Neural cell (in vitro differentiated cells): ENCODE data around the gene GOLGA8M. TPM values are rescaled to one million over a fixed set of nuclear protein-coding genes. Genes with fewer than 3 reads are reported as not detected.
"Not testable (repeated sequence)": the region's sequence is repeated elsewhere in the genome, so short reads cannot be mapped to it uniquely, and the experiment has no call there.

Experiments
- H2AFZ ChIP-seq: fragments of 200-600, 300-800 bp; sonication (generic), shearing (Covaris generic); 2 replicates; pipeline ENCODE4 v1.6.0; 2014; ENCODE audit warnings: low read depth, mild to moderate bottlenecking, antibody characterized with exemption, low read length, moderate library complexity
- H3F3A ChIP-seq: fragments of 200-600 bp; shearing (Covaris generic); 2 replicates; pipeline ENCODE4 v1.6.1; 2016; ENCODE audit warnings: mild to moderate bottlenecking, moderate library complexity, mixed read lengths, antibody characterized with exemption, low read length; ENCODE audit not compliant: insufficient read depth, poor library complexity, severe bottlenecking
- H3K27ac ChIP-seq: fragments of 200-600, 300-800 bp; sonication (generic), shearing (Covaris generic); 2 replicates; pipeline ENCODE4 v1.5.1; 2014; ENCODE audit warnings: mild to moderate bottlenecking, low read length, moderate library complexity
- H3K27me3 ChIP-seq: fragments of 300-800, 200-600 bp; sonication (generic), shearing (Covaris generic); 2 replicates; pipeline ENCODE4 v1.6.0; 2014; ENCODE audit warnings: mild to moderate bottlenecking, low read depth, low read length, moderate library complexity; ENCODE audit not compliant: insufficient read depth
- H3K36me3 ChIP-seq: fragments of 300-800, 200-600 bp; sonication (generic), shearing (Covaris generic); 2 replicates; pipeline ENCODE4 v1.5.1; 2014; ENCODE audit warnings: mild to moderate bottlenecking, antibody characterized with exemption, low read length, moderate library complexity; ENCODE audit not compliant: insufficient read depth
- H3K4me2 ChIP-seq: fragments of 300-800, 200-600 bp; sonication (generic), shearing (Covaris generic); 2 replicates; pipeline ENCODE4 v1.6.0; 2014; ENCODE audit warnings: mild to moderate bottlenecking, low read length
- H3K4me3 ChIP-seq: fragments of 300-800, 200-600 bp; sonication (generic), shearing (Covaris generic); 2 replicates; pipeline ENCODE4 v1.5.1; 2014; ENCODE audit warnings: mild to moderate bottlenecking, low read length, moderate library complexity
- H3K79me2 ChIP-seq: fragments of 200-600 bp; shearing (Covaris generic); replicated peaks from 2 replicates; pipeline ENCODE4 v1.6.0; 2014; ENCODE audit warnings: mild to moderate bottlenecking, low read length, moderate library complexity; ENCODE audit not compliant: insufficient read depth
- H3K9ac ChIP-seq: fragments of 300-800, 200-600 bp; sonication (generic), shearing (Covaris generic); 2 replicates; pipeline ENCODE4 v1.6.1; 2016; ENCODE audit warnings: mild to moderate bottlenecking, low read length, mixed read lengths
- H3K9me2 ChIP-seq: fragments of 200-600 bp; shearing (Covaris generic); 2 replicates; pipeline ENCODE4 v1.6.1; 2016; ENCODE audit warnings: mild to moderate bottlenecking, low read length, mixed read lengths; ENCODE audit not compliant: insufficient read depth
- H3K9me3 ChIP-seq: fragments of 200-600, 300-800 bp; sonication (generic), shearing (Covaris generic); 2 replicates; pipeline ENCODE4 v1.6.1; 2016; ENCODE audit warnings: mild to moderate bottlenecking, mixed run types, low read length, moderate library complexity, mixed read lengths
- H4K20me1 ChIP-seq: fragments of 200-600 bp; shearing (Covaris generic); 2 replicates; pipeline ENCODE4 v1.6.1; 2016; ENCODE audit warnings: mild to moderate bottlenecking, mixed run types; ENCODE audit not compliant: insufficient read depth
- polyA plus RNA-seq: library from polyadenylated mRNA; depleted of rRNA; stranded (reverse); fragments of >200 nt; gene quantifications from 2 replicates; pipeline ENCODE4 v1.2.3, GENCODE V29; 2014
- small RNA-seq, 3 experiments: library from RNA; depleted of rRNA; stranded (forward); fragments of <200 nt; gene quantifications; one replicate each; pipeline ENCODE3, GENCODE V24; 2012

GOLGA8M gene
- polyA plus RNA-seq, 1 donor from 2014 or later = not detected

GRCh38 chr15:28663717-28664116, 48.5 kb downstream of the GOLGA8M start:
- H3K4me2 ChIP-seq, H3K9me3 ChIP-seq, H4K20me1 ChIP-seq, H3K9ac ChIP-seq, H2AFZ ChIP-seq, H3K27ac ChIP-seq, H3K36me3 ChIP-seq, H3K79me2 ChIP-seq, H3K27me3 ChIP-seq, H3K9me2 ChIP-seq, H3K4me3 ChIP-seq, H3F3A ChIP-seq: not testable (repeated sequence)

- not testable (repeated sequence) for H3K9me3 ChIP-seq, H3K36me3 ChIP-seq, H2AFZ ChIP-seq, H3F3A ChIP-seq, H3K4me2 ChIP-seq, H3K9ac ChIP-seq, H3K9me2 ChIP-seq, H3K79me2 ChIP-seq, H3K27me3 ChIP-seq, H3K4me3 ChIP-seq, H3K27ac ChIP-seq, H4K20me1 ChIP-seq
These were observed 51.5 kb downstream of the GOLGA8M start for GRCh38 chr15:28660750-28661149.

- not testable (repeated sequence) for H3K9ac ChIP-seq, H3F3A ChIP-seq, H3K9me3 ChIP-seq, H3K79me2 ChIP-seq, H3K4me2 ChIP-seq, H3K4me3 ChIP-seq, H3K27me3 ChIP-seq, H3K9me2 ChIP-seq, H4K20me1 ChIP-seq, H2AFZ ChIP-seq, H3K27ac ChIP-seq, H3K36me3 ChIP-seq
These were observed 56.2 kb downstream of the GOLGA8M start for GRCh38 chr15:28656018-28656360.

GRCh38 chr15:28655329-28656017, 56.7 kb downstream of the GOLGA8M start:
- H3K9ac ChIP-seq, H3K36me3 ChIP-seq, H3F3A ChIP-seq, H2AFZ ChIP-seq, H3K79me2 ChIP-seq, H3K27me3 ChIP-seq, H3K9me2 ChIP-seq, H3K9me3 ChIP-seq, H3K27ac ChIP-seq, H3K4me3 ChIP-seq, H3K4me2 ChIP-seq, H4K20me1 ChIP-seq: not testable (repeated sequence)

- H2AFZ ChIP-seq, H3K36me3 ChIP-seq, H3K27ac ChIP-seq, H4K20me1 ChIP-seq, H3K27me3 ChIP-seq, H3F3A ChIP-seq, H3K4me3 ChIP-seq, H3K9ac ChIP-seq, H3K9me3 ChIP-seq, H3K4me2 ChIP-seq, H3K79me2 ChIP-seq, H3K9me2 ChIP-seq: not testable (repeated sequence)
These were observed 58.0 kb downstream of the GOLGA8M start for GRCh38 chr15:28654194-28654593.

GRCh38 chr15:28652538-28652937, 59.7 kb downstream of the GOLGA8M start:
- H4K20me1 ChIP-seq, H3K36me3 ChIP-seq, H3K9me3 ChIP-seq, H3K4me3 ChIP-seq, H3K79me2 ChIP-seq, H3K9ac ChIP-seq, H3K27me3 ChIP-seq, H2AFZ ChIP-seq, H3F3A ChIP-seq, H3K4me2 ChIP-seq, H3K9me2 ChIP-seq, H3K27ac ChIP-seq: not testable (repeated sequence)

Small RNA genes within 50 kb of the gene (small RNA-seq; reads per million reads assigned to genes)
- gene RN7SL719P = 0 reads per million in 3 experiments

Other genes with a start within 250 kb of the GOLGA8M start
- not detected in 2 replicates for gene GOLGA8G, start 179.4 kb downstream of the GOLGA8M start, polyA plus RNA-seq
- not detected in 2 replicates for gene GOLGA6L25, start 158.9 kb downstream of the GOLGA8M start, polyA plus RNA-seq
- not detected in 2 replicates for gene GOLGA6L7, start 136.2 kb upstream of the GOLGA8M start, polyA plus RNA-seq
- gene APBA2, start 173.6 kb upstream of the GOLGA8M start, polyA plus RNA-seq = 134 and 159 TPM in 2 replicates